Ovary (tissue), 3 donors: ENCODE data around the gene WHAMM.
"Not testable (repeated sequence)": the region's sequence is repeated elsewhere in the genome, so short reads cannot be mapped to it uniquely, and the experiment has no call there.

ENCODE experiments used
- CTCF ChIP-seq, 3 donors: fragments of 450-650 bp in 2 of 3; fragments of 200-600 bp in 1 of 3; IDR thresholded peaks; one replicate each; pipeline versions ENCODE4 v1.5.1 to v1.8.0; 2016 to 2022; ENCODE audit warnings: antibody characterized with exemption in 3 of 3, mild to moderate bottlenecking in 1 of 3
- EP300 ChIP-seq: sonication (generic); formaldehyde crosslinking; IDR thresholded peaks from one replicate; pipeline ENCODE4 v1.6.1; 2017; ENCODE audit warnings: antibody characterized with exemption
- POLR2A ChIP-seq: fragments of 450-650 bp; IDR thresholded peaks from one replicate; pipeline ENCODE4 v1.6.1; 2017; ENCODE audit warnings: antibody characterized with exemption, mild to moderate bottlenecking, moderate library complexity
- donor health status: DM: no; HTN: no; CAD: no.

- TF ChIP-seq CTCF (IDR thresholded peaks at IDR 0.05); EP300; POLR2A: not testable (repeated sequence)
These were observed 43.2 kb upstream of the WHAMM start for GRCh38 chr15:82766201-82766600.
